GM19193 (cell line): Measurements from ENCODE around the gene ARHGAP42.

Experiments used
- POLR2A ChIP-seq: IDR thresholded peaks from 4 replicates; pipeline ENCODE4 v1.6.1; 2011; ENCODE audit not compliant: insufficient read depth, insufficient read length; ENCODE audit errors: extremely low read depth

ARHGAP42 gene

DNA sequence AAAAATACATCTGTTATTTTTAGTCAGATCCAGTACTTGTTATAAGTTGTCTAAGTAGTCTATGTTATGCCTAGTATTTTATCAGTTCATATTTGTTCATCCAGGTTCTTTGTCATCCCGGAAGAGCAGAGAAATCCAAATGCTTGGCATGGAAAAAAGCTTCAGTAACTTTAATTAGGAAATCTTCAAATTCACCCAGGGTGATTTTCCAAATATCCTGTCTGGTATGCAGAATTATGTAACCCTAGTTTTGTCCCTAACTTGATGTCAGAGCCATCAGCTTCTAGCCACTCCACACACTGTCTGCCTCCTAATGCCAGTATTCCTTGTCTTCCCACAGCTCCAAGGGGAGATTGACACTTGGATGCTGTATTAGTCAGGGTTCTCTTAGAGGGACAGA is 216.2 kb downstream of the ARHGAP42 start:
- TF ChIP-seq POLR2A, result no peak

DNA sequence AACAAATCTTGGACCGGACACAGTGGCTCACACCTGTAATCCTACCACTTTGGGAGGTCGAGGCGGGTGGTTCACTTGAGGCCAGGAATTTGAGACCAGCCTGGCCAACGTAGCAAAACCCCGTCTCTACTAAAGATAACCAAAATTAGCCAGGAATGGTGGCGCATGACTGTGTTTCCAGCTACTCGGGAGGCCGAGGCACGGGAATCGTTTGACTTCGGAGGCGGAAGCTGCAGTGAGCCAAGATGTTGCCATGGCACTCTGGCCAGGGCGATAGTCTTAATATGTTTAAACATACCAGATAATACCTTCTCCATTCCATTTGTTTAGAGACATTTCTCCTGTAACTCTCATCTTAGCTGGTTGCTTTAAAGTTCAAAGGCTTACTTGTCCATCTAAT is 218.6 kb downstream of the ARHGAP42 start:
- no peak for TF ChIP-seq POLR2A

DNA sequence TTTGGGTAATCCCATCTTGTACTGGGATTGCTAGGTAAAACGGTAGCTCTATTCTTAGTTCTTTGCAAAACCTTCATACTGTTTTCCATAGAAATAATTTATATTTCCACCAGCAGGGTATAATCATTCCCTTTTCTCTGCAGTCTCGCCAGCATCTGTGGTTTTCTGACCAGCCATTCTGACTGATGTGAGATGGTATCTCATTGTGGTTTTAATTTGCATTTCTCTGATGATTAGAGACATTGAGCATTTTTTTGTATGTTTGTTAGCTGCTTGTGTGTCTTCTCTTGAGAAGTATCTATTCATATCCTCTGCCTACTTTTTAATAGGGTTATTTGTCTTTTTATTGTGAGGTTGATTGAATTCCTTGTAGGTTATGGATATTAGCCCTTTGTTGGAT is 221.7 kb downstream of the ARHGAP42 start:
- no peak for TF ChIP-seq POLR2A

DNA sequence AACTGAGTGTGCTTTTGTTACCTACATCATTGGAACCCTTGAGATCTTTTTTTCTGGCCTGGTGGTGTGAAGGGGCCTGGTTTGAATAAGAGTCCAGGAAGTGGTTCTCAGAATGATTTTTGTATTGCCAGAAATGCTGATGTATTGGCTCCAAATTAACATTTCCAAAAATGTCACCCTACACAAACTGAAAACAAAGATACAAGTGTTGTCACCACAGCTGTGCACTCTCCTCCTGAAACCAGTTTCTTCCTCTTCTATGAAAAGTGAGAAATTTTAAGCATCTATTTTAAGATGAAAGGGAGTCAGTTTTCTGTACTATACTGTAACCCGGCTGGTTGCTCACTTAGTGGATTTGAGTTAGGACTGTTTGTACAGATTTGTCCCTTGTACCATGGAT is 223.7 kb downstream of the ARHGAP42 start:
- TF ChIP-seq POLR2A, result no peak

DNA sequence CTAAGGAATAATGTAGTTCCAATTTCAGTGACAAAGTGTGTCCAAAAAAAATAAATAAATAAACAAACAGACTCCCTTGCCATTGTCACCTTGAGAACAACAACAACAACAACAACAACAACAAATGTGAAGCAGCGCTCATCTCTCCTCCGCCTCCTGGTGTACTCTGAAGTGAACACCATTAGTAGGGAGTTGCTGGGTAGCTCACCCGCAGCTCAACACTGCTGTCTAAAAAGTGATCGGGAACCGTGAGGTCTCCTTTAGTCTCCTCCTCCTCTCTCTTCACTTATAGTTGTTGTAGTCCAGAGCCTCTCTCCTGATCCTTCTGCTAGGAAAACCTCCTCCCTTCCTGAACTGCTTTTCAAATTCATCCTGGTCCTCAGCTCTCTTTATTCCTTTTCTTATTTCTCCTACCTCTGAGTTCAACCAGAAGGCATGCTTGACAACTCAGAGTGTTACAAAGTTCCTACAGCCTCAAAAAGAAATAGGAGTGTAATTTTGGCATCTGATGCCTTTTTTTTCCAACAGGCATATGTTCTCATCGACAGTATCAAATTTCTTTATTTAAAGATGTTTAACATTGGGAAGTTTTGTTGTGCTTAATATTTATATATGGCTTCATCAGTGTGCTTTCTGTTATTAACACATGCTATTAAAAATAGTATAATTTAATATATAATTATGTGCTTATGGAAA is 227.5 kb downstream of the ARHGAP42 start:
- no peak for TF ChIP-seq POLR2A

DNA sequence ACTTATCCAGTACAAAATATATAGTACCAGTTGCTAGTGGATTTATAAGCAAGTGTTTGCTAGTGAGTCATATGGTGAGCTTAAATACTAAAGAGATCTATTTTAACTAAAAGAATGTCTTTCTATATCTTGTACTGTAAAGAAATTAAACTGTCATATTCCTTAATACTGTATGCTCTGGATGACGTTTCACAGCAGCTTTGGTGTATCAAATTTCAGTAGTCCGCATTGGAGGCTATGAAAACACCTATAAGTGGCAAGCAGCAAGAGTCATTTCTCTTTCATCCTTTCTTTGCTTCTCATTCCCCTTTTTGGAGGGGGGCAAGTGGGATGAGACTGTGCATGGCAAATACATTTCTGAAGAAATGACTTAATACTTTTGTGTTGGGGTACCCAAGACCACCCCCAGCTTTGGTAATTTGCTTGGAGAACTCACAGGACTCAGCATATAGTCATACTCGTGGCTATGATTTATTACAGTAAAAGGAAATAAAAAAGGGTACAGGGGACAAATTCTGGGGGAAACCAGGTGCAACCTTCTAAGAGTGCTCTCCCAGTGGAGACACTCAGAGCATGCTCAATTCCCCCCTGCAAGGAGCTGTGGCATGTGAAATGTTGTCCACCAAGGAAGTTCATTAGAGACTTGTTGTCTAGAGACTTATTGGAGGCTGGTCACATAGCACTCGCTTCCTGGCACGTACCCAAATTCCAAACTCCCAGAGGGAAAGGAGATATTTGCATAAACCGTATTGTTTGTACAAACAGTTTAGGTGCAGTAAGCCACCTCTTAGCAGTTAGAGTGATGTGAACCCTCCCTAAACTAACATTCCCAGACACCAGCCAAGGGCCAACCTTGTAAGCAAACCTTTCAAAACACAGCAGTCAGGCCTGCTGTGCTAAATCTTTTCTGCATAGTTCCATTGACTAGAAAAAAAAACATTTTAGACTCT is 231.7 kb downstream of the ARHGAP42 start:
- TF ChIP-seq POLR2A, result no peak

DNA sequence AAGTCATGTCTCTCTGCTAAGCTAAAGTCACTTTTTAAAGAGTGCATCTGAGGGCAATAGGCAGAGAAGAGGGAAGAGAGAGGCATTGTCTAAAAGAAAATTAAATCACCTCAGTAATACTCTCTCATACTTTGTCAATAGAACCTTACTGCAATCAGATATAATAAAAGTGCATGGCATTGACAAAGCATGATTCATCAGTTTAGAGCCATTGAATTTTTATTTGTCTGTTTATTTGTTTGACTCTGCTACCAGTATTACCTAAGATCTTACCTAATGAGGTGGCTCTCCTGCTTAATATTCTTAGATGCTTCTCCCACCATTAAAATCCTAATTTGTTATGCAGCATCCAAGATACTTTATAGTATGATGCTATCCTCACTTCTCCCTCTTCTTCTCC is 233.5 kb downstream of the ARHGAP42 start:
- TF ChIP-seq POLR2A, result no peak

DNA sequence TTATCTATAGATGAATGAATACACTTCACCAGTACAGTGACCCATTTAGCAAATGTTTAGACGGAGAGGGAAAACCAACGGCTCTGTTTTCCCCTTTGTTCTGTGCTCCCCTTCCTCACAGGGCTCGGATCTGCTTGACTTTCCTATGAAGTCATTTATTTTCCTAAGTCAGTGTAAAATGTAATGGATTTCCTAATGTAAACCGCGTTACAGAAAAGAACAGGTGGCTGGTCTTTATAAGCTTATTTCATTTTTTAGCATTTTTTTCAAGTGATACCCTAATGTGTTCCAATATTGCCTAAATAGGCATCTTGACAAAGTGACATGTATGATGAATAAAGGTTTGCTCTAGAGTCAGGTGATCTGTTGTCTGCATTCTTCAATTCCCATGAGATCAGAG is 235.0 kb downstream of the ARHGAP42 start:
- TF ChIP-seq POLR2A, result no peak

DNA sequence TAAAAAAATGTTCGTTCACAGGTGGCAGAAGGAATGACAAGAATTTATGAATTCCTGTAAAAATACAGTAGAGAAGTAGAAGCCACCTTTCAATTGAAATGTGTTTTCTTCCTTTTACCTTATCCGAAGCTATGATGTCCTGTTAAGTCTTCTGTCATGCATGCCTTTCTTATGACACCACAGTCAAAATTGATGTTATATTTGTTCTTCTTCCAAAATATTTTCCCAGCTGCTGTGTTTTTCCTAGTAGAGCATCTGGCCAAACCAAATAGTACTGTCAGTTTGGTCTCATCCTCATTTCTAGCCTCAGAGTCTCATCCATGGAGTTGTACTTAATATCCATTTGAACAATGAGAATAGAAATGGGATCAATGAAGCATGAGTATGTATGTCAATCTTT is 236.5 kb downstream of the ARHGAP42 start:
- TF ChIP-seq POLR2A, result no peak

DNA sequence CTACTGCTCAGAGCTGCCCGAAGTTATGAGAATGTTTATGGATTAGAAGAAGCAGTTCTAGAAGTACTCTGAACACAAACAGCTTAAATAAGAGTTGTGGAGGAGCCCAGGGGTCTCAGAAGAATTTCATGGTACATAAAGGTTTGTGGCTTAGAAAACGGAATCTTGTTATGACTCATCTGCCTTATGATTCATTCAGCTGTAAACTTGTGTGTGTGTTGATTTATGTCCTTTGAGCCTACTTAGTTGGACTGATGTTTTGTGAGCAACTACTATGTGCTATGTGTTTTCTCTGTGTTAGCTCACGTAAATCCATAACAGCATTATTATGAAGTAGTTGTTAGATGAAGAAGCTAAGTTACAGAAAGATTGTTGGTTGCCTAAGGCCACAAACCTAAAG is 238.8 kb downstream of the ARHGAP42 start:
- no peak for TF ChIP-seq POLR2A

DNA sequence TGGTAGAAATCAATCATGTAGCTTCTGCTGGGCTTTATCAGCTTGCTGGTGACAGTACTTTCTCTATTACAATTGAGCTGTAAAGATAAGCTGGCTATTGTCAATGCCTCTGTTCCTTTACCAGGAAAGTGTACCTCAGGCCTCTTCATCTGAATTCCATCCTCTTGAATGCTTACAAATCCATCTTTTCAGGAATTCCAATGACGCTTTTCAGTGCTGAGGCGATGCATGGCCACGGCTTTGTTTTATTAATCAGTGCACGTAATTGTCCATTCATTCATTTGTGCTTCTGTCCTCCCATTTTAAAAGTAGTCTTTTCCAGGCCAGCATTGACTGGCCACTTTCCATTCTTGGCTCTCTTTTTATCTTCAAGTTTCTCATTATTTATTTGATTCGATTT is 240.5 kb downstream of the ARHGAP42 start:
- no peak for TF ChIP-seq POLR2A

DNA sequence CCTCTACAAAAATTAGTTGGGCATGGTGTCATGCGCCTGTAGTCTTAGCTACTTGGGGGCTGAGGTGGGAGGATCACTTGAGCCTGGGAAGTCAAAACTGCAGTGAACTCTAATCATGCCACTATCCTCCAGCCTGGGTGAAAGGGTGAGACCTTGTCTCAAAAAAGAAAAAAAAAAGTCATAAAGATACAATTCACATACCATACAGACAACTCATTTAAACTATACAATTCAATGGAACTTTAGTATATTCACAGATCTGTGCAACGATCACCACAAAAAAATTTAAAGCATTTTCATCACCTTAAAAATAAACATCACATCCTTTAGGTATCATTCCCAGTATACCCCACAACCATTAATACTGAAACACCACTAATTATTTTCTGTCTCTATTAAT is 241.3 kb downstream of the ARHGAP42 start:
- no peak for TF ChIP-seq POLR2A

DNA sequence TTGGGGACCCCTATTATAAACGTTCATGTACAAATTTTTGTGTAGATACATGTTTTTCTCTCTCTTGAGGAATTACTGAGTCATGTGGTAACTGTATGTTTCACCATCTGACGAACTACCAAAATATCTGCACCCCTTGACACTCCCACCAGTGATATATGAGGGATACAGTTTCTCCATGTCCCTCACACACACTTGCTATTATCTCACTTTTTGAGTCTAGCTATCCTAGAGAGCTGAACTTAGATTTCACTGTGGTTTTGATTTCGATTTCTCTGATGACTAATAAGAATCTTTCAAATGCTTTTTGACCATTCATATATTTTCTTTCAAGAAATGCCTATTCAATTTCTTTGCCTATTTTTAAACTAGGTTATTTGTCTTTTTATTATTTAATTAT is 242.3 kb downstream of the ARHGAP42 start:
- TF ChIP-seq POLR2A, result no peak

DNA sequence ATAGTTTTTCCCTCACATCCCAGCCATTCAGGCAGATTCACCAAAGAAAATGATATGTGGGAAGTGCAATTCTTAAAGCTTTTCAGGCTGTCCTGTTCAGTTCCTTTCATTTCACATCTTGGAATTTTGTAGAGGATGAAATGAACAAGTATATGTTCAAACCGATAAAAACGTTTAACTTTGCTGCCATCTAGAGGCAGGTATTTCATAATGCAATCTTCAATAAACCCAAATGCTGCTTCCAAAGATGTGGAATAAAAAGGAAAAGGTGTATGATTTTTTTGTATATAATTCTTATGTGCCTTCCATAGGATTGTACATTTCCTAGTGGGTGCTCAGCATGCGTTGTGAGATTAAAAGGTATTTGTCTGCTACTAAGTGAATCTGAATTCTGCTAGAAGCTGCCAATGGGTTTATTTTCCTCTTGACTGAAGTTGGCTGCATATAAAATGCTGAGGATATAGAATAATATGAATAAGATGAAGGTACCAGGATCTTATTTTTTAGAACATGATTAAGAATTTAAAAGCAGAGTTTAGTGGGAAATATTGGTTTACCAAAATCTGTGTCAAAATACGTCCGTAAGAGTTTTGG is 243.2 kb downstream of the ARHGAP42 start:
- TF ChIP-seq POLR2A, result no peak

DNA sequence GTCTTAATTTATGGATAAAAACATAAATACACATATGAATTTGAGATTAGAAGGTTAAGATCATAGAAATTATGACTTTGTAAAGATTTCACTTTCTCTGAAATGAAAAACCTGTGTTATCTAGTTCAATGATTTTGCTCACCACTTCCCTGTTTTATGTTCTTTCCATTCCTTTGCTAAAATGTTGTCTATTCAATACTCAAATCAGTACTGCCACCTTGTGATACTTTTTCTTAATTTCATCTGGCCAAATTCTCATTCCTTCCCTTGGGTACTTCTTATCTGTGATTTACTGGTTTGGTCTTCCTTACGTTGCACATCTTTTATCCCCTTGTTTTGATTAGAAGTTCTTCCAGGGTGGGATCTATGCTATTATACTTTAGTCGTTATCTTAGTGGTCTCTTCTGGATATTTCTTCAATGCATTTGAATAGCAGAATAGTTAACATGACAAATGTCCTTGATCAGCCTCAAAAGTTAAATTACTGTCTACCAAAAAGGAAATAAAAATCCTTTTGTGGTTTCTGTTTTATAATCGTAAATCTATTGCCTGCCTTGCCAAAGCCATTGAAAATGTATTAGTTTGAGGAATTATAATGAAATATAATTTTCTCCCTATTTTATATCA is 245.5 kb downstream of the ARHGAP42 start:
- no peak for TF ChIP-seq POLR2A
